Measurements from ENCODE around the gene PIAS1. TPM values are rescaled to one million over a fixed set of nuclear protein-coding genes. Genes with fewer than 3 reads are reported as not detected.

The PIAS1 gene
- total RNA-seq, 1 experiment from 2014 or later = 32.9 TPM

DNA sequence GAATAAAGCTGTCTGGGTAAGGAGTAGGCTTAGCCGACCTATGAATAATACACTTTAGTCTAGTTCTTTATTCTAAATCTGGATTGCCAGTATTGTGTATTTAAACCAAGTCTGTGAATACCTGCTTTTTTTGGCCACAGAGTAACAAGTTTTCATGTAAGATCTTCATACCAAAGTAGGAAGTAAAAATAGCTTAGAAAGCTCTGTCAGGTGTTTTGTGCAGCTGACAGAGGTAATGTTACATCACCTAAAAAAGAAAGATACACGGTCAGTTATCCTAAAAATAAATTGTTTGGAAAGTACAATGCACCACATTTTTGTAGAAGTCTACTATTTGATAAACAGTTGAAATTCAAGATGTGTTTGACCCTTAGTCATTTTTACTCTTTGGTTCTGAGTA lies 134.5 kb downstream of the PIAS1 start:
- intact Hi-C loops (cut with micrococcal nuclease) = no loop called here
- Mint-ChIP-seq H3K4me1 (ENCODE audit: insufficient read depth, unreplicated experiment) (peaks cover 29% of the 10 kb centered on the region), H3K36me3 (ENCODE audit: insufficient read depth, unreplicated experiment) (peaks cover 99% of the 10 kb centered on the region), H3K9me3 (ENCODE audit: unreplicated experiment) (no peaks in the 10 kb centered on the region), H3K27me3 (ENCODE audit: insufficient read depth, unreplicated experiment) (no peaks in the 10 kb centered on the region), H3K27ac (ENCODE audit: low read depth, unreplicated experiment) (peak overlapping the region; percentile 55), H3K4me3 (ENCODE audit: unreplicated experiment) (peak overlapping the region; percentile 58)
- TF ChIP-seq, protein P1, sequence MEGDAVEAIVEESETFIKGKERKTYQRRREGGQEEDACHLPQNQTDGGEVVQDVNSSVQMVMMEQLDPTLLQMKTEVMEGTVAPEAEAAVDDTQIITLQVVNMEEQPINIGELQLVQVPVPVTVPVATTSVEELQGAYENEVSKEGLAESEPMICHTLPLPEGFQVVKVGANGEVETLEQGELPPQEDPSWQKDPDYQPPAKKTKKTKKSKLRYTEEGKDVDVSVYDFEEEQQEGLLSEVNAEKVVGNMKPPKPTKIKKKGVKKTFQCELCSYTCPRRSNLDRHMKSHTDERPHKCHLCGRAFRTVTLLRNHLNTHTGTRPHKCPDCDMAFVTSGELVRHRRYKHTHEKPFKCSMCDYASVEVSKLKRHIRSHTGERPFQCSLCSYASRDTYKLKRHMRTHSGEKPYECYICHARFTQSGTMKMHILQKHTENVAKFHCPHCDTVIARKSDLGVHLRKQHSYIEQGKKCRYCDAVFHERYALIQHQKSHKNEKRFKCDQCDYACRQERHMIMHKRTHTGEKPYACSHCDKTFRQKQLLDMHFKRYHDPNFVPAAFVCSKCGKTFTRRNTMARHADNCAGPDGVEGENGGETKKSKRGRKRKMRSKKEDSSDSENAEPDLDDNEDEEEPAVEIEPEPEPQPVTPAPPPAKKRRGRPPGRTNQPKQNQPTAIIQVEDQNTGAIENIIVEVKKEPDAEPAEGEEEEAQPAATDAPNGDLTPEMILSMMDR (IDR thresholded peaks at IDR 0.05; ENCODE audit: unreplicated experiment) = no peak
- no peak for DNase-seq (ENCODE audit: unreplicated experiment)
- BruUV-seq (replicated peaks) = no TSS peak
- ChIA-PET POLR2A (interaction anchor here (0.7 kb wide), 1 partner anchor 134 kb away, joined by 5 read pairs; the partner anchor contains the start of gene PIAS1), CTCF (no interaction called here)

DNA sequence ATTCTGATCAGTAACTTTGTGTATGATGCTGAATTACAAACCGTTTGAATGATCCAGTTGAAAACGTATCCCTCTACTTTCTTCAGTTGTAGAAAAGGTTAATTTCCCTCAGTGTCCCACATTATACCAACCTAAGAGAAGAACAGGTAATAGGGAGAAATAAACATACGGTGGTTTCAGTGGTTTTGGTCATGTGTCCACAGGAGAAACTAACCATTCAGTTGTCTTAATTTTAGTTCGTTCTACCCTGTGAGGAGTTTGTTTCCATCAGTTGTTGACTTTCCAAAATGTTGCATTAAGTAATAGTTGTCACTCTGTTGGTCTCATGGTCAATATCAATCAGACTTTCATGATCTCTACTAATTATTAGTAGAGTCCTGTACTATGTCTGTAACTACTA lies 135.9 kb downstream of the PIAS1 start:
- intact Hi-C loops (cut with micrococcal nuclease) = no loop called here
- H3K4me3 Mint-ChIP-seq (ENCODE audit: unreplicated experiment) = no peak overlapping the region
- H3K36me3 Mint-ChIP-seq (ENCODE audit: insufficient read depth, unreplicated experiment) = peaks cover 99% of the 10 kb centered on the region
- no peak overlapping the region for H3K27ac Mint-ChIP-seq (ENCODE audit: low read depth, unreplicated experiment)
- H3K4me1 Mint-ChIP-seq (ENCODE audit: insufficient read depth, unreplicated experiment) = peaks cover 23% of the 10 kb centered on the region
- POLR2A ChIA-PET = no interaction called here
- TF ChIP-seq, protein P1 (IDR thresholded peaks at IDR 0.05; ENCODE audit: unreplicated experiment) = no peak
- no peaks in the 10 kb centered on the region for H3K27me3 Mint-ChIP-seq (ENCODE audit: insufficient read depth, unreplicated experiment)
- H3K9me3 Mint-ChIP-seq (ENCODE audit: unreplicated experiment) = no peaks in the 10 kb centered on the region
- DNase-seq (ENCODE audit: unreplicated experiment) = no peak
- CTCF ChIA-PET = interaction anchor here (0.7 to 1.0 kb wide), 2 partner anchors 20 to 84 kb away, joined by 3 to 4 read pairs; no protein-coding TSS in a partner anchor
- no TSS peak for BruUV-seq (replicated peaks)

DNA sequence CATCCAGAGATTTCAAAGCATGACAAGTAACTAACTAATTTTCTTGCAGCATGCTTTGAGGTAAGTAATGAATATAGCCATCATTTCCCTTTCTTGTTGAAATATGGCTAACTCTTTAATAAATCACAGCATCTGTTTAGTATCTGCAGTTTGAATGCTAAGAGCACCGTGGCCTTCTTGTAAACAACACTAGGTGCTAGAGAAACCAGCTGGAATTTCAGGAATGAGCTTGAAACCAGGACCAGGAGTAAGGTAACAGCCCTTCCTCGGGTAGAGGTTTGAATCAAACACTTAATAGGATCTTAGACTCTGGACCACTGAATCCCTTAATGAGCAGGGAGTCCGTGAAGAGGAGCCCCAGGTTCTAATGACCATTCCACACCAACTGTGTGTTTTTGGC lies 137.4 kb downstream of the PIAS1 start:
- Mint-ChIP-seq H3K4me1 (ENCODE audit: insufficient read depth, unreplicated experiment) (peaks cover 20% of the 10 kb centered on the region), H3K27me3 (ENCODE audit: insufficient read depth, unreplicated experiment) (no peaks in the 10 kb centered on the region), H3K27ac (ENCODE audit: low read depth, unreplicated experiment) (no peak overlapping the region), H3K36me3 (ENCODE audit: insufficient read depth, unreplicated experiment) (peaks cover 99% of the 10 kb centered on the region), H3K4me3 (ENCODE audit: unreplicated experiment) (no peak overlapping the region), H3K9me3 (ENCODE audit: unreplicated experiment) (no peaks in the 10 kb centered on the region)
- no peak for DNase-seq (ENCODE audit: unreplicated experiment)
- POLR2A ChIA-PET = no interaction called here
- CTCF ChIA-PET = interaction anchor here (1.5 kb wide), 1 partner anchor 10 kb away, joined by 5 read pairs; no protein-coding TSS in a partner anchor
- intact Hi-C loops (cut with micrococcal nuclease) = no loop called here
- no TSS peak for BruUV-seq (replicated peaks)
- TF ChIP-seq, protein P1 (IDR thresholded peaks at IDR 0.05; ENCODE audit: unreplicated experiment) = no peak

DNA sequence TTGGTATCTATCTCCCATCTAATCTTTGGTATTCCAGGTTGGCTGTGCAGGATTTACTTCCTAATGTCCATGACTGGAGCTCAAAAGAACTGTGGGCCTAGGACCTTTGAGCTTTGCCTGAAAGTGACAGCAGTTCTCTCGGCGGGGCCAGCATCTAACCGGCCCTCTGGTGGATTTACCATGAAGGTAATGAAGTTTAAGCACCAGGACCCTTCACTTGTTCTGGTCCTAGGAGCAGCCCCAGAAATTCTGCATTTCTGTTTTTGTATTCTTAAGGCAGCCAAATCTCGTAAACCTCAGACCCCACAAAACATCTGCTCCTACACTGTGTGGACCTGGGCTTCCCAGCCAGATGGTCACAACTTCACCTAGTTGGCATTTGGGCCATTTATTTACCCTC lies 138.0 kb downstream of the PIAS1 start:
- no TSS peak for BruUV-seq (replicated peaks)
- intact Hi-C loops (cut with micrococcal nuclease) = no loop called here
- Mint-ChIP-seq H3K36me3 (ENCODE audit: insufficient read depth, unreplicated experiment) (peaks cover 98% of the 10 kb centered on the region), H3K27me3 (ENCODE audit: insufficient read depth, unreplicated experiment) (no peaks in the 10 kb centered on the region), H3K4me1 (ENCODE audit: insufficient read depth, unreplicated experiment) (peaks cover 20% of the 10 kb centered on the region), H3K9me3 (ENCODE audit: unreplicated experiment) (no peaks in the 10 kb centered on the region), H3K27ac (ENCODE audit: low read depth, unreplicated experiment) (no peak overlapping the region), H3K4me3 (ENCODE audit: unreplicated experiment) (no peak overlapping the region)
- no peak for DNase-seq (ENCODE audit: unreplicated experiment)
- ChIA-PET CTCF (interaction anchor here (1.5 kb wide), 1 partner anchor 9 kb away, joined by 5 read pairs; no protein-coding TSS in a partner anchor), POLR2A (interaction anchor here (0.7 kb wide), 1 partner anchor 8 kb away, joined by 4 read pairs; no protein-coding TSS in a partner anchor)
- TF ChIP-seq, protein P1 (IDR thresholded peaks at IDR 0.05; ENCODE audit: unreplicated experiment) = no peak
